Natural killer cell treated with Interleukin-12 subunit alpha and Interleukin-12 subunit beta and Interleukin-15 and Interleukin-18, amount 100 ng/mL, for 72 hours (primary cell): Measurements from ENCODE around the gene SLC22A23. TPM values are rescaled to one million over a fixed set of nuclear protein-coding genes. Genes with fewer than 3 reads are reported as not detected.

Source experiments
- ATAC-seq, 2 donors: fragments of 150-1000 bp; cut with Tn5 transposase in 1 of 2; sonication (Bioruptor Pico), chemical (Tn5 transposase) in 1 of 2; 2 replicates each; pipeline ENCODE4 v1.10.0; 2021
- DNase-seq: peaks from one replicate; pipeline ENCODE4 v3.0.0; 2022; ENCODE audit warnings: low spot score
- H3K27ac Mint-ChIP-seq, 2 donors: 1 replicate in 1 of 2; 2 replicates in 1 of 2; pipeline ENCODE4 v1.8.0; 2022; ENCODE audit warnings: mixed read lengths in 2 of 2, mild to moderate bottlenecking in 1 of 2, moderate library complexity in 1 of 2
- H3K27me3 Mint-ChIP-seq, 2 donors: 1 replicate in 1 of 2; 2 replicates in 1 of 2; pipeline ENCODE4 v1.8.0; 2022; ENCODE audit warnings: mixed read lengths in 2 of 2
- H3K36me3 Mint-ChIP-seq: one replicate; pipeline ENCODE4 v1.8.0; 2022; ENCODE audit warnings: mixed read lengths
- H3K4me1 Mint-ChIP-seq, 2 donors: 1 replicate in 1 of 2; 2 replicates in 1 of 2; pipeline ENCODE4 v1.8.0; 2022; ENCODE audit warnings: low read depth in 2 of 2, mixed read lengths in 2 of 2, mild to moderate bottlenecking in 1 of 2
- H3K4me3 Mint-ChIP-seq: one replicate; pipeline ENCODE4 v1.8.0; 2022; ENCODE audit warnings: mixed read lengths
- H3K9me3 Mint-ChIP-seq: 2 replicates; pipeline ENCODE4 v1.8.0; 2022; ENCODE audit warnings: mixed read lengths
- total RNA-seq, 2 donors: library from RNA; stranded (reverse); gene quantifications; one replicate each; pipeline ENCODE4 v1.2.3, GENCODE V29; 2022

Gene SLC22A23
- total RNA-seq, 2 donors from 2014 or later, result 0.11 to 0.14 TPM

DNA sequence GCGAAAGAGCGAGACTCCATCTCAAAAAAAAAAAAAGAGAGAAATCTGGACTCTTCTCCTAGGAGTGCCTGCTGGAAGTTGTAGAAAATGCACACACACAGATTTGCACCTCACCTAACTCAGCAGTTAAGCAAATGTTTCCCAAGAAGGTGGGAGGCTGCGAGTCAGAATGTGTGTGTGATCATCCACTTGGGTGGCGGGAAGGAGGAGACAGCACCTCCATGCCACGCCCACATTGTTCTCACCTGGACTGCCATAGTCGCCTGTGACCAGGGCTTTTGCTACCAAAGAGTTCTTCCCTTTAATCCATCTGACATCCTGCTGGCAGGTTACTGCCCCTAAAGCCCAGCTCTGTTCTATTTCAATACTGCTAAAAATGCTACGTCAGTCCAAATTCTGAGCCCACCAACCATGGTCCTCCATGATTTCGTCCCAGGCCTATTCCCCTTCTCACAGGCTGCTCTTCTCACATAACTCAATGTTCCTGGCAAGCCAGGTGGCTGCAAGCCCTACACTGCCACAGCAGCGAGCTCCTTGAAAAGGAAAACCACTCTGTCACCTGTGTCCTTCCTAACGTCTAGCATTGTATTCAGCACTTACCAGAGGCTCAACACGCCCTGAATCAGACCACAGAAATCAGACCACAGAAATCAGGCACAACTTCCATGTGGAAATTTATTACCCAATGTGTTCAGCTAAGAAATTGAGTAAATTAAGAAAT lies 120.6 kb downstream of the SLC22A23 start:
- Mint-ChIP-seq H3K9me3 (no peaks in the 10 kb centered on the region), H3K4me1 (peaks cover 9 to 24% of the 10 kb centered on the region in 2 donors), H3K27ac (no peak overlapping the region), H3K36me3 (no peaks in the 10 kb centered on the region), H3K27me3 (peaks cover 8 to 37% of the 10 kb centered on the region in 2 donors), H3K4me3 (no peak overlapping the region)
- no peak for ATAC-seq
- no peak for DNase-seq

DNA sequence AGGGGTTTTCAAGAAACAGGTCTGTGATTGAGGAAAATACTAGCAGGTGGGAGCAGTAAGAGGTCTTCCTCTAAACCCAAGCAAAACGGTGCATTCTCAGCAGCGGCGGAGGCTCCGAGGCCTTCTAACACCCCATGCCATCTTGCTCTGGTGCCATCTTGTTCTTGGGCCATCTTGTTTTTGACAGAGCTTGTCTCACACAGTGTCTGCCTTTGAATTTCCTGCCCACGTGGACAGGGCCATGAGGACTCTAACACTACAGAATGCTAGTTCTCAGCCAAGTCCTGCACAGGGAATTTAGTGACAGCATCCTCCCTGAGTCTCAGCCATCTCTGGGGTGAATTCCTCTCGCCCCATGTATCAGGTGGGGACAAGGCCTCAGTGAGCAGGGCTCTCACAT lies 121.7 kb downstream of the SLC22A23 start:
- DNase-seq (no peak), ATAC-seq (no peak)
- Mint-ChIP-seq H3K36me3 (no peaks in the 10 kb centered on the region), H3K4me3 (no peak overlapping the region), H3K27me3 (peaks cover 12 to 37% of the 10 kb centered on the region in 2 donors), H3K27ac (no peak overlapping the region), H3K4me1 (peaks cover 9 to 24% of the 10 kb centered on the region in 2 donors), H3K9me3 (no peaks in the 10 kb centered on the region)

DNA sequence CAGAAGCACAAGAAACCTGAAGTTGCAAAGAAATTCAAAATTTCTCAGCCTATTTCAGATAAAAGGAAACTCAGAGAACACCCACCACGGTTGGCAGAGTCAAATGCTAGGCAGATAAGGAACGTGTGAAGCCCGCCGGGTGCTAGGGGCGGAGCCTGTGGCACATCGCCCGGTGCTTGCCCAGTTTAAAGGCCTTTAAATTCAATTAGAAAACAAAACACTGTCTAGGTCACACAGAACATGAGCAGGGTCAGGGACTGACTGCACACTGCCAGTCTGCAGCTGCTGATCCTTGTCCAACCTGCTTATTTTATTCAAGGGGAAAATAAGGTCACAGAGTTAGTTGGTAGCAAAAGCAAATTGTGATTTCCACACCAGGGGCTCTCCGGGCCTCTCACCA lies 122.3 kb downstream of the SLC22A23 start:
- no peak overlapping the region for H3K27ac Mint-ChIP-seq
- H3K36me3 Mint-ChIP-seq, result no peaks in the 10 kb centered on the region
- peaks cover 12 to 37% of the 10 kb centered on the region in 2 donors for H3K27me3 Mint-ChIP-seq
- ATAC-seq, result no peak
- no peak for DNase-seq
- no peaks in the 10 kb centered on the region for H3K9me3 Mint-ChIP-seq
- H3K4me1 Mint-ChIP-seq, result peaks cover 9 to 24% of the 10 kb centered on the region in 2 donors
- H3K4me3 Mint-ChIP-seq, result no peak overlapping the region

DNA sequence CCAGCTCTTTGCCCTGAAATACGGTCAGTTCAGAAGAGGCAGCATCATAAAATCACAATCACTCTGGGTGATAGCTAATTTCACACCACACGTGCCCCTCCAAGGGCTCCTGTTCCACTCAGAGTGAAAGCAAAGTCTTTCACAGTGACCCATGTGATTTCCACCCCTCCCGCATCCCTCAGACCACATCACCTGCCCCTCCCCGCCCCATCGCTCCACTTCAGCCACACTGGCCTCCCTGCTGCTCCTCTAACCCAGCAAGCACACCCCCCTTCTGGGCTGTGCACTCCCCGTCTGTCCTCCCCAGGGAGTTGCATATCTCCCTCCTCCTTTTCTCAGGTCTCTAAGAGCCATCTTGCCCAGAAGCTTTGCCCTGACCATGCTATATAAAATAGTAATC lies 123.6 kb downstream of the SLC22A23 start:
- no peaks in the 10 kb centered on the region for H3K36me3 Mint-ChIP-seq
- no peak overlapping the region for H3K27ac Mint-ChIP-seq
- H3K27me3 Mint-ChIP-seq, result peaks cover 12 to 29% of the 10 kb centered on the region in 2 donors
- H3K4me1 Mint-ChIP-seq, result peaks cover 9 to 21% of the 10 kb centered on the region in 2 donors
- DNase-seq, result no peak
- peak; percentile 43 to 71 for ATAC-seq
- H3K9me3 Mint-ChIP-seq, result no peaks in the 10 kb centered on the region
- H3K4me3 Mint-ChIP-seq, result no peak overlapping the region

DNA sequence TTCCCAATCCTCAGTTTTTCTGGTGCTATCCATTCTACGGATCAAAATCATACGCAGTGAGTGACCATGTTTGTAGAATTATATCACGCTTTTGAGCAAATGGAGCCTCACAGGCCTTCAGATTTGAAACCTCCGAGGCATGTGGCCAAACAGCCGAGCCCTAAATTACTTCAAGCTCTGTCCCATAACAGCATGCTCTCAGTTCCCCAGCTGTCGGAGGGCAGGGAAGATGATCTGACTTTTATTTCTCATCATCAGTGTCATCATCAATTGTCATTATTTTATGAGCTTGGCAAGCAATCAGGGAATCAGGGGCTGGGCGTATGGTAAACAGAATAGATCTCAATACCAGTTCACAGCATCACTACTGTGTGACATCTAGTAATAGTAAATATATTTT lies 124.9 kb downstream of the SLC22A23 start:
- DNase-seq (no peak), ATAC-seq (no peak)
- peaks cover 0 to 14% of the 10 kb centered on the region in 2 donors for H3K4me1 Mint-ChIP-seq
- no peak overlapping the region for H3K27ac Mint-ChIP-seq
- no peaks in the 10 kb centered on the region for H3K9me3 Mint-ChIP-seq
- peaks cover 13 to 21% of the 10 kb centered on the region in 2 donors for H3K27me3 Mint-ChIP-seq
- no peaks in the 10 kb centered on the region for H3K36me3 Mint-ChIP-seq
- H3K4me3 Mint-ChIP-seq, result no peak overlapping the region

DNA sequence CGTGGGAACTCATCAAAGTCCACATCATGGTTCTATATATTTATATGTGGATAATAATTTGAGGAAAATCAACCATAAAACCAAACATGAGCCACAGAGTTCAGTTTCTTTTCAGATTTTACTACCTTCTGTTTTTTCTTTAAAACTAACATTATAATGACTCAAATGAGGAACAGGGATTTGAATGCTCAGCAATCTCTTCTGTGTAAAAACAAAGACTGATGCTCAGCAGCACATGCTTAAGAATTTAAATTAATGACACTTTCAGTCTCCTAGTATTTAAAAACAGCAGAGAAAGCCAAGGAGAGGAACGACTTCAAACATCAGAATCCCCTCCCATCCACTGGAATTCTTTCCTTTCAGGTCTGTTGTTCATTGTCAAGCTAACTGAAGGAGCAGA lies 125.4 kb downstream of the SLC22A23 start:
- Mint-ChIP-seq H3K27me3 (peaks cover 13 to 19% of the 10 kb centered on the region in 2 donors), H3K9me3 (no peaks in the 10 kb centered on the region), H3K27ac (no peak overlapping the region), H3K36me3 (no peaks in the 10 kb centered on the region), H3K4me3 (no peak overlapping the region), H3K4me1 (peaks cover 0 to 14% of the 10 kb centered on the region in 2 donors)
- ATAC-seq (no peak), DNase-seq (no peak)

DNA sequence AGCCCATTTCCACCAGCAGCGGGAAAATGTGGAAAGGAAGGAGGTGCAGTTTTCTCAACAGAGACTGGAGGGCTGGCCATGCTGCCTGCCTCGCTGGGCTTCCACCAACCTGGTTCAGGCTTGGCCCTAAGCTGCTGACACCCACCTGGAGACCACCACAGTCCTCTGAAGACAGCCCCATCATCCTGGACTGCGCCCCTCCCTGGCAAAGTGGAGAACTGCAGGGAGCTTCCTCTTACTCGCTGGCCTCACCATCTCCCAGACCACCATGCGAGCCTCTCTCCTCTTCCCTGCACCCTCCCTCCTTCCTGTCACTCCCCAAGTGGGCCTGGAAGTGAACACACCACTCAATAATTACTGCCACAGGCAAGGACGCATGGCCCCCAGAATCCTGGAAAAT lies 126.7 kb downstream of the SLC22A23 start:
- no peaks in the 10 kb centered on the region for H3K36me3 Mint-ChIP-seq
- ATAC-seq (no peak), DNase-seq (no peak)
- no peak overlapping the region for H3K4me3 Mint-ChIP-seq
- H3K27me3 Mint-ChIP-seq, result peaks cover 13 to 22% of the 10 kb centered on the region in 2 donors
- peaks cover 0 to 14% of the 10 kb centered on the region in 2 donors for H3K4me1 Mint-ChIP-seq
- H3K27ac Mint-ChIP-seq, result no peak overlapping the region
- H3K9me3 Mint-ChIP-seq, result no peaks in the 10 kb centered on the region

DNA sequence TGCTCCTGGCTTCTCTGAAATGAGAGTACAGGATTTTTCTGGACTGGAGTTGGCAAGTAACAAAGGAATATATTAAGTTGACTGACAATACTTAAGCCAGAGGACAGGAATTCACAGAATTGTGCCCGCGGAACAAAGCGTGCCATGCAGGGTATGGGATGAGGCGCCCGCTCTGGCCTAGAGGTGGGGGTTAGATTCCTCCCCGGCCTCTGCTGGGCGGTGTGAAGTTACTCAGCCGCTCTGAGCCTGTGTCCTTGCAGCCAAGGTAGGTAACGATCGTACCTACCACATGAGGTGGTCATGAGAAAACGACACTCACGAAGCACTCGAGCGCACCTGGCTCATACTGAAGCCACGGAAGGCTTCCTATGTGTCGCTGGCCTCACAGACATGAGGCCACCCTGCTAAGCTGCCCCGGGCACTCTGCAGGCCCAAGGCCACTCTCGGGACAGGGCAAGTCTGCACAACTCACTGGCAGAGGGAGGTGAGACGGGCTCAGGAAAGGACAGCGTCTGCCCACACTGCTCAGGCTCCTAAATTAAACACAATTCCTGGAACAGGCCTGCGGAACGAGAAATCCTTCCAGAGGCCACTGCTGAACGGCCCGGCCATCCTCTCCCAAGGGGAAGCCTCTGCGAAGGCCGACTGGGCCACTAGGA lies 127.3 kb downstream of the SLC22A23 start:
- Mint-ChIP-seq H3K27ac (no peak overlapping the region), H3K36me3 (no peaks in the 10 kb centered on the region), H3K9me3 (no peaks in the 10 kb centered on the region), H3K27me3 (peaks cover 13 to 29% of the 10 kb centered on the region in 2 donors), H3K4me3 (no peak overlapping the region), H3K4me1 (peaks cover 3 to 15% of the 10 kb centered on the region in 2 donors)
- DNase-seq (no peak), ATAC-seq (no peak)

DNA sequence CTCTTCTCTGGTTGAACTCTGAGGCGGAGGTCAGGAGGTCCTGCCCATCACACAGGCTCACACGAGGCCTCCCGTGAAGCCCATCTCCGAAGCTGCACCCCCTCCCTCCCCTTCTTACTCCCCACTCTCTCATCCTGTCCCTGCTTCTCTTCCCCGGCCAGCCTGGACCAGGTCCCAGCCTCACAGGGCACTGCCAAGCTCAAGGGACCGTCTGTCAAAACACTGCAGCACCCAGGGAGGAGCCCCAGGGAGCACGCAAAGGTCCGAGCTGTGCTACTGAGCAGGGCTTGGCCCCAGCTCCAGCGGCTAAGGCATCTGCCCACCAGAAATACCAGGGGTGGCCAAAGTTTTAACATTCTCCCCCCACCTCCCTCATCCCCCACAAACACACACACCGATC lies 128.1 kb downstream of the SLC22A23 start:
- peaks cover 13 to 35% of the 10 kb centered on the region in 2 donors for H3K27me3 Mint-ChIP-seq
- no peaks in the 10 kb centered on the region for H3K36me3 Mint-ChIP-seq
- peaks cover 8 to 17% of the 10 kb centered on the region in 2 donors for H3K4me1 Mint-ChIP-seq
- H3K4me3 Mint-ChIP-seq, result no peak overlapping the region
- no peaks in the 10 kb centered on the region for H3K9me3 Mint-ChIP-seq
- ATAC-seq (no peak), DNase-seq (no peak)
- no peak overlapping the region for H3K27ac Mint-ChIP-seq

DNA sequence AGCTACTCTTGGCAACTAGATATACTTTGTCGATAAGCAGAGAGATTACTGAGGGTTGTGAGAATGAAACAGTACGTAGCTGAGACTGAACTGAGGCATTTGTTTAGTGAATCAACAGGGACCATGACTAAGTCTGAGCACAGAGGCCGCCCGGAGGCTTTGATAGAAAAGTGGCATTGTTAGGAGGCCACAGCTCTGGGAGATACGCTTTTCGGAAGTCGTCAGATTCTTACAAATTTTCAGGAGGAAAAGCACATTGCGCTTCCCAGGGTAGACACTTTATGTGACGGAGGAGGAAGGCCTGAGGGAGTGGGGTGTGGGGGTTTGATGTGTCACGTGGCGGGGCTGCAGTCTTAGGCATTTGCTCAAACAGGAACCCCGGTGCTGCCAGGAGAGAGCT lies 128.7 kb downstream of the SLC22A23 start:
- Mint-ChIP-seq H3K9me3 (no peaks in the 10 kb centered on the region), H3K27me3 (peaks cover 10 to 29% of the 10 kb centered on the region in 2 donors), H3K4me3 (no peak overlapping the region), H3K4me1 (peaks cover 8 to 12% of the 10 kb centered on the region in 2 donors), H3K27ac (no peak overlapping the region), H3K36me3 (no peaks in the 10 kb centered on the region)
- no peak for DNase-seq
- no peak for ATAC-seq

DNA sequence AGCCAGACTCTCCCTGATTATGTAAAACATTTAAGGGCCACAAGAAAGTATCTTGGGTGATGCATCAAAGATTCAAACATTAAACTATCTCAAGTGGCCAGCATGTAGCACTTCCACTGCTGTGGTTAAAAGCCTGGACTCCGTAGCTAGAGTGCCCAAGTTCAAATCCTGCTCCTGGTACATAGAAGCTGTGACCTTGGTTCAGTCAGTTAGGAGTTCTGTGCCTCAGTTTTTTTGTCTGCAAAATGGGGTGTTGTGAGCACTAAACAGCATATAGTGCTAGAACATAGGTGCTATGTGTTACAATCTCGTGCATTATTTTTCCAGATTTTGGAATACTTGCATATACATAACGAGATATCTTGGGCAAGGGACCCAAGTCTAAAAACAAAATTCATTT lies 129.4 kb downstream of the SLC22A23 start:
- peaks cover 7 to 8% of the 10 kb centered on the region in 2 donors for H3K4me1 Mint-ChIP-seq
- ATAC-seq, result no peak
- no peak for DNase-seq
- H3K4me3 Mint-ChIP-seq, result no peak overlapping the region
- no peaks in the 10 kb centered on the region for H3K36me3 Mint-ChIP-seq
- no peaks in the 10 kb centered on the region for H3K9me3 Mint-ChIP-seq
- H3K27ac Mint-ChIP-seq, result no peak overlapping the region
- peaks cover 7 to 21% of the 10 kb centered on the region in 2 donors for H3K27me3 Mint-ChIP-seq

DNA sequence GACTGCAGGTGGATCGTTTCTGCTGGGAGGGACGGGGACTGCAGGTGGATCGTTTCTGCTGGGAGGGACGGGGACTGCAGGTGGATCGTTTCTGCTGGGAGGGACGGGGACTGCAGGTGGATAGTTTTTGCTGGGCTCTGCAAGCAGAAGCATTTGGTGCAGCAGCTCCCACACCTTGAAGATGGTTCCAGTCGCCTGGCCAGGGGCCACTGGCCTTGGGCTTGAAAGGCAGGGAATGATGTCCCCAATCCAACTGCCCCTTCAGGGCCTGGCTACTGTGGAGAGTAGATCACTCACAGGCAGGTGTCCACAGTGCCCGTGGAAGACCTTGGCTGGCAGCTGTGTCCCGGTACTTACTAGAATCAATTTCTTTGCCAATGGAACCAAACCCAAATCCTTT lies 129.9 kb downstream of the SLC22A23 start:
- no peaks in the 10 kb centered on the region for H3K9me3 Mint-ChIP-seq
- H3K27ac Mint-ChIP-seq, result no peak overlapping the region
- no peaks in the 10 kb centered on the region for H3K36me3 Mint-ChIP-seq
- no peak overlapping the region for H3K4me3 Mint-ChIP-seq
- H3K4me1 Mint-ChIP-seq, result peaks cover 7 to 8% of the 10 kb centered on the region in 2 donors
- no peak for DNase-seq
- peaks cover 7 to 20% of the 10 kb centered on the region in 2 donors for H3K27me3 Mint-ChIP-seq
- ATAC-seq, result no peak

DNA sequence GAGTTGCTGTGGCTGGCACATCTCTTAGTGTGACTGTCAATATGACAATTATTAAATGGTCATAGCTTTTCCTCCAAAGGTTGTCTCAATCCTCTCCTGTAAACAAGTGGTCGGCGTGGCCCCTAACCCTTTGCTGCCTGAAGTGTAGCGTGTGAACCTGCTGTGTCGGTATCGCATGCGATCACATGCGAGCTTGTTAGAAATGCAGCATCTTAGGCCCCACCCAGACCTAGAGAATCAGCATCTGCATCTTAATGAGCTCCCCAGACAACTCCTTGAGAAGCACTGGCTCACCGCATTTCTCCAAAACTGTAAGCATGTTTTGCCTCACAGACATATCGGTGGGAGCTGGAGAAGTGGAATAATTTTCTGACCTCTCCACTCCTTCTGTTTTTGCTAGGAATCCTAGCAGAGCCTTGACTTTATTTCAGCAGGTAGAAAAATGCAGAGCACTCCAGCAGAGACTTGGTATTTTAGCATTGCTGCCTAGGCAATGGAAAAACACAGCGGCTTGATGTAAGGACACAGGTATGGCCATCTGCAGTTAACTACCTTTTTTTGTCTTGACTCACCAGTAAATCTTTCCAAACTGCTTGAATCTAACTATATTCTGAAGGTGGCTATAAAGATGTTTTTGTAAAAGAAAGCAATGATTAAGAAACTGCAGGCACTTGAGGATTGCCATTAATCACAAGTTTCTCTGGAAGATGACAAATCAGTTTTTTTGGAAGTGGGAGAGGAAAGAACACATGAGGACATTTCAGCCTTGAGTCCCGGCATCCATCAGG lies 130.5 kb downstream of the SLC22A23 start:
- H3K4me1 Mint-ChIP-seq, result peaks cover 7 to 8% of the 10 kb centered on the region in 2 donors
- no peak for DNase-seq
- H3K4me3 Mint-ChIP-seq, result no peak overlapping the region
- H3K27me3 Mint-ChIP-seq, result peaks cover 7 to 20% of the 10 kb centered on the region in 2 donors
- no peaks in the 10 kb centered on the region for H3K36me3 Mint-ChIP-seq
- no peak overlapping the region for H3K27ac Mint-ChIP-seq
- no peak for ATAC-seq
- H3K9me3 Mint-ChIP-seq, result no peaks in the 10 kb centered on the region

DNA sequence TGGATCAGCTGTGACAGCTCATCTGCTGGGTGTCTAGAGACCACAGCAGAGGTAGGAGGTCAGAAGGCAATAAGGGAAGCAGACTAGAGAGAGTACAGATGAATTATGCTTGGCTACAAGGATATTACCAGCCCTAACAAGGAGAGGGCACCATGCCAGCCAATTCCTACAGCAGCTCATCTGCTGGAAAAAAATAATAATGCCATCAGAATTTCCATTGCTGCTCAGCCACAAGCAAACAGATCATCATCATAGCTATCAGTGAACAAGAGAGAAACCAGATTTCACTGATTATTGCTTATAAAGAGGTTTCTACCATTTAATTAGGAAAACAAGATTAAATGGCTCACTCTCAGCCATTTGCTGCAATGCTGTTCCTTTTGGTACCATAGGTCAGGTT lies 131.6 kb downstream of the SLC22A23 start:
- peaks cover 6 to 20% of the 10 kb centered on the region in 2 donors for H3K27me3 Mint-ChIP-seq

More for the DNA sequence above, 131.6 kb downstream of the SLC22A23 start:
- H3K4me3 Mint-ChIP-seq, result no peak overlapping the region
- DNase-seq, result no peak
- H3K27ac Mint-ChIP-seq, result no peak overlapping the region
- no peaks in the 10 kb centered on the region for H3K36me3 Mint-ChIP-seq
- no peaks in the 10 kb centered on the region for H3K9me3 Mint-ChIP-seq
- no peak for ATAC-seq
- H3K4me1 Mint-ChIP-seq, result peaks cover 7 to 8% of the 10 kb centered on the region in 2 donors
